ENCODE data around the gene GNG2.

GNG2 gene

GRCh38 chr14:51977075-51977474 is 116.7 kb downstream of the GNG2 start:
- no peak for DNase-seq
- TF ChIP-seq, protein P1, sequence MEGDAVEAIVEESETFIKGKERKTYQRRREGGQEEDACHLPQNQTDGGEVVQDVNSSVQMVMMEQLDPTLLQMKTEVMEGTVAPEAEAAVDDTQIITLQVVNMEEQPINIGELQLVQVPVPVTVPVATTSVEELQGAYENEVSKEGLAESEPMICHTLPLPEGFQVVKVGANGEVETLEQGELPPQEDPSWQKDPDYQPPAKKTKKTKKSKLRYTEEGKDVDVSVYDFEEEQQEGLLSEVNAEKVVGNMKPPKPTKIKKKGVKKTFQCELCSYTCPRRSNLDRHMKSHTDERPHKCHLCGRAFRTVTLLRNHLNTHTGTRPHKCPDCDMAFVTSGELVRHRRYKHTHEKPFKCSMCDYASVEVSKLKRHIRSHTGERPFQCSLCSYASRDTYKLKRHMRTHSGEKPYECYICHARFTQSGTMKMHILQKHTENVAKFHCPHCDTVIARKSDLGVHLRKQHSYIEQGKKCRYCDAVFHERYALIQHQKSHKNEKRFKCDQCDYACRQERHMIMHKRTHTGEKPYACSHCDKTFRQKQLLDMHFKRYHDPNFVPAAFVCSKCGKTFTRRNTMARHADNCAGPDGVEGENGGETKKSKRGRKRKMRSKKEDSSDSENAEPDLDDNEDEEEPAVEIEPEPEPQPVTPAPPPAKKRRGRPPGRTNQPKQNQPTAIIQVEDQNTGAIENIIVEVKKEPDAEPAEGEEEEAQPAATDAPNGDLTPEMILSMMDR (IDR thresholded peaks at IDR 0.05; ENCODE audit: low read depth, low read length, missing control alignments) = no peak
- in situ Hi-C loops (cut with HindIII; ENCODE audit: low pct_ligation_motif_present, low sequenced_read_pairs) = no loop called here
- no peak overlapping the region for H3K27ac ChIP-seq
- no peaks in the 10 kb centered on the region for H3K36me3 ChIP-seq (replicated peaks)
- H3K27me3 ChIP-seq (replicated peaks) = no peaks in the 10 kb centered on the region
- H3K4me3 ChIP-seq (ENCODE audit: low read depth, low read length) = no peak overlapping the region

DNA sequence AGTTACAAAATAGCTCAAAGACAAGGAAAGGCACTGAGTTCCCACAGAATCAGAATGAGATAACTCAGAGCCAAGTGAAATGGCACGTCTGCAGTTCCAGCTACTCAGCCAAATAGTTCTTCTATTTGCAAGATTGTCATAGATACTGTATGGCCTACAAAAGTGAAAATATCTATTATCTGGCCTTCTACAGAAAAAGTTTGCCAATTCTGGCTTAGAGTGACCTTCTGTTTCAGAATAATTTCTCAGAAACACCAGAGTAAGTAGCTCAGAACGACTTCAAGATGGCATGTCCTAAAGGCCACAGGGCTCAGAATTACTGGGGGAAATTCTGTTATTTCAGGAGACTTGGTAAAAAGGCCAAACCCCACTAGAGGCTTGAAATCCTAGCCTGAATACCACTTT is 118.3 kb downstream of the GNG2 start:
- no peak overlapping the region for H3K27ac ChIP-seq
- in situ Hi-C loops (cut with HindIII; ENCODE audit: low pct_ligation_motif_present, low sequenced_read_pairs) = no loop called here

GRCh38 chr14:51979088-51979709 is 118.8 kb downstream of the GNG2 start:
- TF ChIP-seq, protein P1 (IDR thresholded peaks at IDR 0.05; ENCODE audit: low read depth, low read length, missing control alignments) = peak; percentile 93
- in situ Hi-C loops (cut with HindIII; ENCODE audit: low pct_ligation_motif_present, low sequenced_read_pairs) = no loop called here
- Histone ChIP-seq H3K4me3 (ENCODE audit: low read depth, low read length) (no peak overlapping the region), H3K27ac (no peak overlapping the region), H3K27me3 (replicated peaks) (no peaks in the 10 kb centered on the region), H3K36me3 (replicated peaks) (no peaks in the 10 kb centered on the region)
- DNase-seq = peak; percentile 74

More for the DNA sequence above, 118.3 kb downstream of the GNG2 start:
- no peak for DNase-seq
- Histone ChIP-seq H3K4me3 (ENCODE audit: low read depth, low read length) (no peak overlapping the region), H3K27me3 (replicated peaks) (no peaks in the 10 kb centered on the region), H3K36me3 (replicated peaks) (no peaks in the 10 kb centered on the region)
- TF ChIP-seq, protein P1 (IDR thresholded peaks at IDR 0.05; ENCODE audit: low read depth, low read length, missing control alignments) = no peak

GRCh38 chr14:51981218-51981854 is 120.9 kb downstream of the GNG2 start:
- TF ChIP-seq, protein P1 (IDR thresholded peaks at IDR 0.05; ENCODE audit: low read depth, low read length, missing control alignments) = no peak
- H3K27me3 ChIP-seq (replicated peaks) = no peaks in the 10 kb centered on the region
- no peaks in the 10 kb centered on the region for H3K36me3 ChIP-seq (replicated peaks)
- in situ Hi-C loops (cut with HindIII; ENCODE audit: low pct_ligation_motif_present, low sequenced_read_pairs) = no loop called here
- no peak overlapping the region for H3K4me3 ChIP-seq (ENCODE audit: low read depth, low read length)
- DNase-seq = no peak
- no peak overlapping the region for H3K27ac ChIP-seq

GRCh38 chr14:51988221-51988620 is 127.8 kb downstream of the GNG2 start:
- in situ Hi-C loops (cut with HindIII; ENCODE audit: low pct_ligation_motif_present, low sequenced_read_pairs) = no loop called here
- Histone ChIP-seq H3K27me3 (replicated peaks) (no peaks in the 10 kb centered on the region), H3K4me3 (ENCODE audit: low read depth, low read length) (no peak overlapping the region), H3K27ac (no peak overlapping the region), H3K36me3 (replicated peaks) (peaks cover 14% of the 10 kb centered on the region)
- DNase-seq = no peak
- TF ChIP-seq, protein P1 (IDR thresholded peaks at IDR 0.05; ENCODE audit: low read depth, low read length, missing control alignments) = no peak
